H7 (cell line): Measurements from ENCODE around the gene EME1. TPM values are rescaled to one million over a fixed set of nuclear protein-coding genes. Genes with fewer than 3 reads are reported as not detected.

Source experiments
- DNase-seq: peaks from one replicate; pipeline ENCODE4 v3.0.0; 2012
- H3K27me3 ChIP-seq: 2 replicates; pipeline ENCODE4 v1.6.0; 2011; ENCODE audit warnings: mild to moderate bottlenecking, low read length; ENCODE audit not compliant: control insufficient read depth, insufficient read depth
- H3K36me3 ChIP-seq: replicated peaks from 2 replicates; pipeline ENCODE4 v1.5.1; 2011; ENCODE audit warnings: low read length; ENCODE audit not compliant: control insufficient read depth, insufficient read depth
- H3K4me3 ChIP-seq: 2 replicates; pipeline ENCODE4 v1.5.1; 2011; ENCODE audit warnings: low read depth, mild to moderate bottlenecking, control low read depth, low read length, moderate library complexity; ENCODE audit not compliant: insufficient read depth
- total RNA-seq: library from RNA; depleted of rRNA; stranded (reverse); fragments of >200 nt; shearing (Covaris generic); gene quantifications from 2 replicates; pipeline ENCODE4 v1.2.3, GENCODE V29; 2014

The EME1 gene
- total RNA-seq, 1 experiment from 2014 or later, result 21.7 TPM

- DNase-seq, result peak; percentile 99
Observed at GRCh38 chr17:50345432-50346312, 27.4 kb upstream of the EME1 start, which contains the start of gene XYLT2. XYLT2 (plus strand) TSS chr17:50346126; CDS start chr17:50346141, 15 bp downstream.

GRCh38 chr17:50346313-50347116 lies 26.5 kb upstream of the EME1 start:
- peak; percentile 92 for DNase-seq
- H3K27me3 ChIP-seq, result peaks cover 5% of the 10 kb centered on the region

More at GRCh38 chr17:50345432-50346312, 27.4 kb upstream of the EME1 start, which contains the start of gene XYLT2:
- Histone ChIP-seq H3K36me3 (no peaks in the 10 kb centered on the region), H3K27me3 (peaks cover 5% of the 10 kb centered on the region), H3K4me3 (peak within 1 kb of the TSS; percentile 75)

GRCh38 chr17:50347117-50347893 lies 25.7 kb upstream of the EME1 start:
- peak; percentile 77 for DNase-seq
- Histone ChIP-seq H3K36me3 (0 out of 2 replicates have a peak, but pooled peaks cover 2% of the 10 kb centered on the region), H3K27me3 (peaks cover 5% of the 10 kb centered on the region), H3K4me3 (peak overlapping the region; percentile 74)

More at GRCh38 chr17:50346313-50347116, 26.5 kb upstream of the EME1 start:
- H3K4me3 ChIP-seq, result peak overlapping the region; percentile 74
- no peaks in the 10 kb centered on the region for H3K36me3 ChIP-seq

- DNase-seq, result peak; percentile 1
- Histone ChIP-seq H3K4me3 (no peak overlapping the region), H3K27me3 (peaks cover 5% of the 10 kb centered on the region), H3K36me3 (0 out of 2 replicates have a peak, but pooled peaks cover 2% of the 10 kb centered on the region)
Observed at GRCh38 chr17:50347894-50348291, 25.1 kb upstream of the EME1 start.

- Histone ChIP-seq H3K27me3 (peaks cover 5% of the 10 kb centered on the region), H3K4me3 (no peak overlapping the region), H3K36me3 (peaks cover 2% of the 10 kb centered on the region; the same call in 1 of the 2 replicates)
- no peak for DNase-seq
Observed at GRCh38 chr17:50348522-50349242, 24.3 kb upstream of the EME1 start.

- Histone ChIP-seq H3K4me3 (no peak overlapping the region), H3K27me3 (peaks cover 5% of the 10 kb centered on the region), H3K36me3 (peaks cover 5% of the 10 kb centered on the region)
- no peak for DNase-seq
Observed at GRCh38 chr17:50349243-50349600, 23.8 kb upstream of the EME1 start.

- peak; percentile 13 for DNase-seq
- H3K36me3 ChIP-seq, result peaks cover 13% of the 10 kb centered on the region
- H3K4me3 ChIP-seq, result no peak overlapping the region
- no peaks in the 10 kb centered on the region for H3K27me3 ChIP-seq
Observed at GRCh38 chr17:50350733-50351132, 22.3 kb upstream of the EME1 start.

GRCh38 chr17:50352072-50352692 lies 20.8 kb upstream of the EME1 start:
- Histone ChIP-seq H3K4me3 (no peak overlapping the region), H3K36me3 (peaks cover 22% of the 10 kb centered on the region), H3K27me3 (no peaks in the 10 kb centered on the region)
- peak; percentile 35 for DNase-seq

GRCh38 chr17:50352693-50353599 lies 20.1 kb upstream of the EME1 start:
- H3K36me3 ChIP-seq, result peaks cover 24% of the 10 kb centered on the region
- DNase-seq, result peak; percentile 62
- H3K27me3 ChIP-seq, result no peaks in the 10 kb centered on the region
- no peak overlapping the region for H3K4me3 ChIP-seq

- H3K4me3 ChIP-seq, result no peak overlapping the region
- H3K27me3 ChIP-seq, result no peaks in the 10 kb centered on the region
- peaks cover 27% of the 10 kb centered on the region for H3K36me3 ChIP-seq
- peak; percentile 48 for DNase-seq
Observed at GRCh38 chr17:50353600-50354195, 19.3 kb upstream of the EME1 start.

GRCh38 chr17:50354198-50354597 lies 18.8 kb upstream of the EME1 start:
- Histone ChIP-seq H3K27me3 (no peaks in the 10 kb centered on the region), H3K4me3 (no peak overlapping the region), H3K36me3 (peaks cover 31% of the 10 kb centered on the region)
- DNase-seq, result peak; percentile 39

GRCh38 chr17:50354776-50355175 lies 18.3 kb upstream of the EME1 start:
- DNase-seq, result no peak
- H3K36me3 ChIP-seq, result peaks cover 34% of the 10 kb centered on the region
- H3K4me3 ChIP-seq, result no peak overlapping the region
- H3K27me3 ChIP-seq, result no peaks in the 10 kb centered on the region
